HG02798 (cell line): Measurements from ENCODE around the gene AIFM3.

Source experiments
- ATAC-seq: cut with Tn5 transposase; IDR thresholded peaks from one replicate; pipeline ENCODE4 v1.9.1; 2021; ENCODE audit warnings: mild to moderate bottlenecking; ENCODE audit not compliant: unreplicated experiment, poor library complexity

Gene AIFM3

DNA sequence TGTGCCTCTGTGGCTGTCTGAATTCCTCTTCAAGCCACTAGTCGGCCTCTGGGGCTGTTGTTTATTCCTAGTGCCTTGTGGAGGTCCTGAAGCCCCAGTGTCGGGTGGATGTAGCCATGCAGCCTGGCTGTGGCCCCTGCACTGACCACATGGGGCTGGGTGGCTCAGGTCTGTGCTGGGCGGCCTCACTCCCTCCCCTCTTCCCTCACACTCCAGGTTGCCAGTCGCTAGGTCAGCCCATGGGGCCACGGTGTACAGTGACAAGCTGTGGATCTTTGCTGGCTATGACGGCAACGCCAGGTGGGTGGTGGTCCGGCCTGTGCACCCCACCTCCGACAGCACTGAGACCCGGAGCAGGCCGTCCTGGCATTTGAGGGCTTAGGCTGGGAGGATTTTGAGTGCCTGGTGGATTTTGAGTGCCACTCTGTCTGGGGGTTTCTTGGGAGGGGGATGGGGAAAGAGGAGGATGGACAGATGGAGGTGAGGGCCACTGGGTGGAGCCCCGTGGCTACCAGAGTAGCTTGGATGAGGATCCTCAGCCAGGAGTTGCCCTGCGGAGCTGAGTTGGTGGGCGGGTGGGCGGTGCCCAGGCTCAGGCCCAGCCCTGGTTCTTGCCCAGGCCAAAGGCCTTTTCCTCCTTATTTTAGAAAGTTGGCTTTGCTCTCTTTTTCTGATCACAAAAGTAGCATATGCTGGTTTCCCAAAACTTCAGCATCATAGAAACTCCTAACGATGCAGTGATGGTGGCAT lies 21.7 kb downstream of the AIFM3 start:
- no peak for ATAC-seq

- no peak for ATAC-seq
These were observed 22.5 kb downstream of the AIFM3 start for GRCh38 chr22:20989323-20990138.

DNA sequence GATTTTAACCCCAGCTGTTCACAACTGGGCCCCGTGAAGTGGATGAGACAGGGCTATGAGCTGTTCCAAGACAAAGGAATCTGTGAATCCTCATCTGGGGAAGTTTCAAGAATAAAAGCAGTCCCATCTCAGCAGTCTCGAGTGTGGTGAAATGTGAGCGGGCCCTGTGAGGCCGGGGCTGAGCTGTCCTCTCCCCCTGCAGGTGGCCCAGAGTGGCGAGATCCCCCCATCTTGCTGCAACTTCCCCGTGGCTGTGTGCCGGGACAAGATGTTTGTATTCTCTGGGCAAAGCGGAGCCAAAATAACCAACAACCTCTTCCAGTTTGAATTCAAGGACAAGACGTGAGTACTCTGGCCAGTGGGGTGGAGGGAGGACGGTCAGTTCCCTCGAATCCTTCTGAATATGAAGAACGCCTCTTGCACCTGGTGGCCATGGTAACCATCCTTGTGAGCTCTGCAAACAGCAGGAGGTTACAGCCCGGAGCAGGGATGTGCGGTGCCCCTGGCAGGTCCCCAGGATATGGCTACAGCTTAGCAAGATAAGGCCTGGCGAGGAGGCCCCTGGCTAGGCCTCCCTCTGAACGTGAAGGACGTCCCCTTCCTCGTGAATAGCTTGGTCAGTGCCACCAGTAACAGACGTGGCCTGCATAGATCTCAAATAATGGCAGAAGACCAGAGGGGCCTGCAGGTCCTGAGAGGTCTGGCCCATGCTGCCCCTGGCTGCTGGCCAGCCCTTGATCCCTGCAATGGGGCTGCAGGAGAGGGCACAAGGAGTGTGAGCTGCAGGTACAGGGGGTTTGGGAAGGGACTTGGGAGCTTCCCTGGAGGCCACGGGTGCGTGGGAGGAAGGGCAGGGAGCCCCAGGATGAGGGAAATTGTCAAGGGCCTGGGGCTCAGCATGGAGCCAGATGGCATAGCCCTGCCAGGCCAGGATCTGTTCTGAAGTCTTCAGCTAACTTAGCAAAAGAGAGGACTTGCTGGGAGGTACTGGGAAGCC lies 23.4 kb downstream of the AIFM3 start:
- no peak for ATAC-seq

- no peak for ATAC-seq
These were observed 24.4 kb downstream of the AIFM3 start for GRCh38 chr22:20991252-20992055.

DNA sequence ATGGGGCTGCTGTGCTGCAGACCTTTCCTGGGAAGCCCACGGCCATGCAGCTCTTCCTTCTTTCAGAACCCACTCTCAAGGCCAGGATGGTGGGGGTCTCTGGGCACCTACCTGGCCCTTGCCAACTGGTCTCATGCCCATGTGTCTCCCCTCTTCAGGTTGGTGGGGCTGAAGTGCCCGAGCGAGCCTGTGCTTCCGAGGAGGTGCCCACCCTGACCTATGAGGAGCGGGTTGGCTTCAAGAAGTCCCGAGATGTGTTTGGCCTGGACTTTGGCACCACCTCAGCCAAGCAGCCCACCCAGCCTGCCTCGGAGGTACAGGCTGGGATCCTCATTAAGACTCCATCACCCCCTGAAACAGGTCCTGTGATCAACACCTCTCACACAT lies 25.0 kb downstream of the AIFM3 start:
- no peak for ATAC-seq

DNA sequence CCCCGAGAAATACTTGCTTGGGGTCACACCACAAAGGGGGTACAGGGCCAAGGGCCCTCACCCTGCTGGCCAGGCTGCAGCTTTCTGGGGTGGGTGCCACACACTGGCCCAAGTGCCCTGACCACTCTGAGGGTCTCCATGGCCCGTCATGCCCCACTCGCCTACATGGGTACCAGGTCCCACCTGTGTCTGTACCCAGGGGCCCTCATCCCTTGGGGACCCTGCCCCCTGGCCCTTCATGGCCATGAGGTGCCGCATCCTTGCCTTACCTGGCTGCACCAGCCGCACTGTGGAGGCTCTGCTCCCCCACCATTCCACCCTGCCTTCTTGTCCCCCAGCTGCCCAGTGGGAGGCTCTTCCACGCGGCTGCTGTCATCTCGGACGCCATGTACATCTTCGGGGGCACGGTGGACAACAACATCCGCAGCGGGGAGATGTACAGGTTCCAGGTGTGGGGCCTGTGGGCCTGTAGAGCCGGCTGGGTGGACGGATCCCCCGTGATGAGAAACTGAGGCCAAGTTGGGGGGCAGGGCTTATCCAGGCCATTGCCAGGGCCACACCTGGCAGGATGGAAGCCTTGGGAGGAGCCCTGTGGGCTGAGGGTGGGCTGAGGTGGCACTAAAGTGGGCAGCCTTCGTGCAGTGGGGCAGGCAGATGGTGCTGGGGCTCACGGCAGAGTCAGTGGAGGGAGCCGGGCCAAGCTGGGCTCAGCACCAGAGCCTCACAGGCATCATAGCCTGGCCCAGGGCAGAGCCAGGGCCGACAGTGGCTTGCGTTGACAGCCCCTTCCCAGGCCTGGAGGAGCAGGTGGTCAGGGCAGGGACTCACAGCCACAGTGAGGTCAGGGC lies 25.6 kb downstream of the AIFM3 start:
- ATAC-seq = no peak

DNA sequence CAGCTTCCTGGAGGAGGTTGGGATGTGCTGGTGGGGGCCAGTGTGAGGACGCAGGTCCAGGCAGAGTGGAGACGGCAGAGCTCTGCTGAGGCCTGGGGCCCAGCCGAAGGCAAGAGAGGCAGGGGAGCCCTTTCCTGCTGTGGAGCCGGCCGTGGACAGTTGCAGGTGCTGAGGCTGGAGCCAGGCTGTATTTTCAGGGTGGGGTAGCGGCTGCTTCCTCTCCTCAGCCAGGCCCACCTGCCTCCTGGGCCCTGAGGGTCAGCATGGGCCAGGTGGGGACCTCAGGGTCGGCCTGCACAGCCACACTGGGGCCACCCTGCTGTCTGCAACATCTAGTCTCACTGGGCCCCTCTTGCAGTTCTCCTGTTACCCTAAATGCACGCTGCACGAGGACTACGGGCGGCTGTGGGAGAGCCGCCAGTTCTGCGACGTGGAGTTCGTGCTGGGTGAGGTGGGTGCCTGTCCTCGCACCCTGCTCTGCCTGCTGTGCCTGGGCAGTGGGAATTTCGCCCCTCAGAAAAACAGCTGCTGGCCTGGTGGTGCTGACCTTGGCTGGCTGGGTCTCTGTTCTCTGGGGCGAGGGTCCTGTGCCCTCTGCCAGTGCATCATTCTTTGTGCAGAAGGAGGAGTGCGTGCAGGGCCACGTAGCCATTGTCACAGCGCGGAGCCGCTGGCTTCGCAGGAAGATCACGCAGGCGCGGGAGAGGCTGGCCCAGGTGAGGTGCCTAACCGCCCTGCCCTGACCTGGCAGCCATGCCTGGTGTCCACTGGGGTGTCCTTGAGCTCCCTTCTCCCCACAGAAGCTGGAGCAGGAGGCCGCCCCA lies 26.5 kb downstream of the AIFM3 start:
- ATAC-seq = no peak

DNA sequence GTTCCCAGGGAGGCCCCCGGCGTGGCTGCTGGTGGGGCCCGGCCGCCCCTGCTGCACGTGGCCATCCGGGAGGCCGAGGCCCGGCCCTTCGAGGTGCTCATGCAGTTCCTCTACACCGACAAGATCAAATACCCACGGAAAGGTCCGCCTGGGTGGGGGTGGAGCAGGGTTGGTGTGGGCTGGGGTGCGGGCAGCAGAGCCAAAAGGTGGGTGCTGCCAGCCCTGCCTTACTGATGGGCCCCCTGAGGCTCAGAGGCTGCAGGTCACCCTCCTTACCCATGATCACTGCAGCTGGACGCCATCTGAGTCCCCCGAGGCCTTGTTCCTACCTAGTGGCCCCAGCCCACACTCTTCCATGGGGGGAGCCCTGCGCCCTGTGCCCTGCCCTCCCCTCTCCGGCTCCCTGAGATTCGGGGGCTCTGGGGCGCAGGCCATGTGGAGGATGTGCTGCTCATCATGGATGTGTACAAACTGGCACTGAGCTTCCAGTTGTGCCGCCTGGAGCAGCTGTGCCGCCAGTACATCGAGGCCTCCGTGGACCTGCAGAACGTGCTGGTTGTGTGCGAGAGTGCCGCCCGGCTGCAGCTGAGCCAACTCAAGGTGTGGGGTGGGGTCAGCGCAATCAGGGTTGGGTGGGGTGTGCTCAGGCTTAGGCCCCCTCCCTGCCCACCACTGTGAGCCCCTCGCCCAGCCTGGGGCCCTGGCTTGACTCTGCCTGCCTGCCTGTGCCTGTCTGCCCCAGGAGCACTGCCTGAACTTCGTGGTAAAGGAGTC lies 27.3 kb downstream of the AIFM3 start:
- ATAC-seq = no peak

- ATAC-seq = no peak
These were observed 27.8 kb downstream of the AIFM3 start for GRCh38 chr22:20994902-20995241.

DNA sequence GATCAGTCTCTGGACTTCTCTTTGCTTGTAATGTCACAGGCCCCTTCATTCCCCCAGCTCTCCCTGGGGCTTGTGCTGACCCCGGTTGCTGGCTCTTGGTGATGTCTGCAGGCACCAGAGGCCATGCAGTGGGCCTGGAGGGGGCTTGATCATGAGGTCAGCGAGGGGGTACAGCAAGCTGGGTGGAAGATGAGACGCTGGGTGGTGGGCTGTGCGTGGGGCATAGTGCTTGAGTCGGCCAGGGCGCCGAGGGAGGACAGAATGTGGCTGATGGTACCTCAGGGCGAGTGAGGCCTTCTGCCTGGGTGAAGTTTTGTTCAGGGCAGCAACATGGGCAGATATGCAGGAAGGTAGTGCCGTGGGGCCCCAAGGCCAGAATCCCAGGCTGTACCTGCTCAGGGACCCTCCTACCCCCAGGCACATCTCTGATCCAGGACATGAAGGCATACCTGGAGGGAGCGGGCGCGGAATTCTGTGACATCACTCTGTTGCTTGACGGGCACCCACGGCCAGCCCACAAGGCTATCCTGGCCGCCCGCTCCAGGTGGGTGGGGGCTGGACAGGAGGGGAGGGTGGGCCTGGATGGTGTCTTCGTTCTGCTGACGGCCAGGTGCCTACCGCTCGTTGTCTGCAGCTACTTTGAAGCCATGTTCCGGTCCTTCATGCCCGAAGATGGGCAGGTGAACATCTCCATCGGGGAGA lies 28.4 kb downstream of the AIFM3 start:
- ATAC-seq = no peak

- ATAC-seq = no peak
These were observed 29.0 kb downstream of the AIFM3 start for GRCh38 chr22:20996031-20996410.

DNA sequence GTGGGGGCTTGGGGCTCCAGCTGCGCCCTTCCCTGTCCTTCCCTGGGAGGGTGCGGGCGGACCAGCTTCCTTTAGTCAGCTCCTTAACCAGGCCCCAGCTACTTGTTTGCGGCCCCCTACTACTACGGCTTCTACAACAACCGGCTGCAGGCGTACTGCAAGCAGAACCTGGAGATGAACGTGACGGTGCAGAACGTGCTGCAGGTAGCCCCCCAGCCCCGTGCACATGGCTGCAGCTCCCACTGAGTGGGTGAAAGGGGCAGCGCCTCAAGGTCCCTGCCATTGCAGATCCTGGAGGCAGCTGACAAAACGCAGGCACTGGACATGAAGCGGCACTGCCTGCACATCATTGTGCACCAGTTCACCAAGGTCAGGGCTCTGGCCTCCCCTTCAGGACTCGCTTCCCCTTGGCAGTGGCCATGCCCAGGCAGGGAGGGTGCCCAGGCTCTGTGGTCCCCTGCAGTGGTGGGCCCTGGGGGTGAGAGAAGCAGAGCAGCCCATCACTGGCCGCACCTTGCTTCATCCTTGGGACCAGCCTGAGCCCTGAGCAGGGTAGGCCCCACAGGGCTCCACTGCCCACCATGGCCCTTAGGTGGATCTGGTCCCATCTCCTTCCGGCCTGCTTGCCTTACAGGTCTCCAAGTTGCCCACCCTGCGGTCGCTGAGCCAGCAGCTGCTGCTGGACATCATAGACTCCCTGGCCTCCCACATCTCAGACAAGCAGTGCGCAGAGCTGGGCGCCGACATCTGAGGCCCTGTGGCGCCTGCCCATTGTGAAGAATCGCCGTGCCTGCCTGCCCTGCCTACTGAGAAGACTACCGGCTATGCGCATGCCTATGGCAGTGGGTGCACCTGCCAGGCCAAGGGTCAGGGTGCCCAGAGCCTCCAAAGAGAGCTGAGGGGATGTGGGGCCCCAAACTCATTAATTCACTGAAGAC lies 29.8 kb downstream of the AIFM3 start:
- no peak for ATAC-seq

DNA sequence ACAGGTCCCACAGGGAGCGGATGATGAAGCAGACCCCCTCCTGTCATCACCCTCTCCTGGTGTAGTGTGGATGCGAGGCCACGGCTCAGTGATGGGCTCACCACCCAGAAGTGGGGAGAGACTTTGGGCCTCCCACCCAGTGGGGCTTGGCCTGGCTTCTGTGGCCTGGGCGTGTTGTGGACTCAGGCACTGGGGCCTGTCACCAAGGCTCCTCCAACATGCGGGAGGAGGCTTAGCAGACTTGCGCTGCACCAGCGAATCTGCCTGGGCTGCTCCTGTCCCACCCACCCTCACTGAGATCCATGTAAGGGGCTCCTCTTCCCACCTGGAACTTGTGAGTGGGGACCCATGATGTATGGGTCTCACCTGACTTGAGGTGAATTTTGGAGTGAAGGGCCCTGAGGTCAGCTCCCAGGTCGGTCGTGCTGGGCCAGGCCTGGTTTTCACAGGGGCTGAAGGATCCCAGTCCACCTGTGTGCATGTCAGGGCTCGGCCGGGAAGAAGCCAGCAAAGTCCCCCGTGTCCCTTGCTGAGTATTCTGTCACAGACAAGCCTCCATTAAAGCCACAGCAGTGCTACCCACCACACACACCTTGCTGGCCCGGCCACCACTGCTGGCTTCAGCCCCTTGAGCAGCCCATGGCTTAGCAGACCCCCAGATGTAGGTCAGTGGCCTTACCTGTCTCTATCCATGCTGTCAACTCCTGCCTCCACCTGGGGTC lies 30.6 kb downstream of the AIFM3 start:
- ATAC-seq = no peak

- ATAC-seq = no peak
These were observed 31.6 kb downstream of the AIFM3 start for GRCh38 chr22:20998411-20999336.
